ENCODE data around the gene ANKRD13A. TPM values are rescaled to one million over a fixed set of nuclear protein-coding genes. Genes with fewer than 3 reads are reported as not detected.
A peak's percentile ranks its signal among the peaks of the same experiment; 100 is the strongest.

The ANKRD13A gene
- total and polyA plus RNA-seq, 2 of the 13 experiments (the other 11 are each of a cell fraction or from before 2014, with no cell fraction given): 34.1 to 41.6 TPM

DNA sequence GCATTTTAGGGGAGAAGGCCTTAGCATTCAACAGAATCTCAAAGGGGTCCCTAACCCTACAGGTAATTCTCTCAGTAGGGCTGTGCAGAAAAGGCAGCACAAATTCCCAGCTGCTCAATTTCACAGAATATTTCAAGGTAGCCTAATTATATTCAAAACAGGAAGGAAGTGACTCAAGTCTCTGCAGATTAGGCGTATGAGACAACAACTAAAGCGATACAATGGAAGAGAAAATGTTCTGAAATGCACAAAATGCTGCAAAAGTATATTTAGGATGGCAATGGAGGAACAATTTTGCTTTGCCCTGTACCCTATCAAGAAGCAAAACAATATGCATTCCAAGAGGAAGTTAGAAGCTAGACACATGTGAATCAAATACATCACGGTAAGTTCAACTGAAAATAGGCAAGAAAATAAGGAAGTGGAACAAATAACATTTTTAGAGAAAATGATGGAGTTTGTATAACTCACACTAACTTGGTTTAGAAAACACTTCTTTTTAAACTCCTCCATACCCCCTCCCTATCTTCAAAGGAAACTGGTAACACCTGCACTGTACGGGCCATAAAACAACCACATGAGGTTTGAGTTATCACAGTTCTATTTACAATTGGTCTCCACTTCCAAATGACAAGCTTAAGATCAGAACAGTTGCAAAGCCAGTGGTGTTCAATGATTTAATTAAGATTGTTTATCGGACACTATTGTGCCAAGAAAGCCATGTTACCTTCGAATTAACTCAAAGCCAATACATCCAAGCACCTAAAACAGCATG is 4.6 kb upstream of the ANKRD13A start:
- Histone ChIP-seq H3K4me3 (replicated peaks in 1 of 3; ENCODE audit: insufficient read depth in 1 of 3, low read depth in 2 of 3, low read length in 3 of 3) (peak overlapping the region; percentile 93 to 97 (median 94); a peak in 5 of 6 replicates), H2AFZ (ENCODE audit: low read length) (no peak overlapping the region), H3K9me3 (ENCODE audit: low read length) (no peaks in the 10 kb centered on the region), H3K27ac (ENCODE audit: extremely low read length, insufficient read depth, low read length) (no peak overlapping the region), H4K20me1 (ENCODE audit: insufficient read depth, low read length) (peaks cover 6% of the 10 kb centered on the region; the same call in 1 of the 2 replicates), H3K27me3 (ENCODE audit: control insufficient read depth in 1 of 2, insufficient read depth in 2 of 2, low read length in 2 of 2) (no peaks in the 10 kb centered on the region; a peak in 1 of 5 replicates), H3K79me2 (ENCODE audit: insufficient read depth, low read length) (peaks cover 37% of the 10 kb centered on the region), H3K36me3 (replicated peaks in 1 of 2; ENCODE audit: control insufficient read depth in 1 of 2, insufficient read depth in 2 of 2, low read length in 2 of 2) (peaks cover 0 to 20% of the 10 kb centered on the region in 2 experiments; a peak in 4 of 5 replicates), H3K9ac (ENCODE audit: insufficient read depth, low read depth, low read length) (peak overlapping the region; percentile 90), H3K4me1 (ENCODE audit: insufficient read depth, low read length) (peaks cover 58% of the 10 kb centered on the region), H3K4me2 (ENCODE audit: low read depth, low read length) (peak overlapping the region; percentile 93)
- in situ Hi-C loops (cut with HindIII; ENCODE audit: extremely low pct_ligation_motif_present, low pct_unique_long_range_greater_than_20kb): no loop called here
- FAIRE-seq: no peak
- TSS peak; percentile 48 for BruUV-seq (replicated peaks)
- WGBS (ENCODE audit: low lambda C conversion rate): 59% methylated on average over 6 of the region's 6 CpGs
- ChIA-PET CTCF (ENCODE audit: low intra/inter-chr PET ratio, low total read pairs) (no interaction called here), POLR2A (no interaction called here)
- intact Hi-C loops (cut with micrococcal nuclease; ENCODE audit: unreplicated experiment): loop anchor here (5.0 kb wide), 1 partner anchor 47 kb away; no protein-coding TSS in a partner anchor
- DNase-seq (ENCODE audit: low spot score): no peak
- no peak for ATAC-seq
- no peak for TF ChIP-seq ZIK1 (CRISPR knock-in tag; IDR thresholded peaks at IDR 0.05; ENCODE audit: borderline replicate concordance, low read depth)
- TF ChIP-seq, protein P1, sequence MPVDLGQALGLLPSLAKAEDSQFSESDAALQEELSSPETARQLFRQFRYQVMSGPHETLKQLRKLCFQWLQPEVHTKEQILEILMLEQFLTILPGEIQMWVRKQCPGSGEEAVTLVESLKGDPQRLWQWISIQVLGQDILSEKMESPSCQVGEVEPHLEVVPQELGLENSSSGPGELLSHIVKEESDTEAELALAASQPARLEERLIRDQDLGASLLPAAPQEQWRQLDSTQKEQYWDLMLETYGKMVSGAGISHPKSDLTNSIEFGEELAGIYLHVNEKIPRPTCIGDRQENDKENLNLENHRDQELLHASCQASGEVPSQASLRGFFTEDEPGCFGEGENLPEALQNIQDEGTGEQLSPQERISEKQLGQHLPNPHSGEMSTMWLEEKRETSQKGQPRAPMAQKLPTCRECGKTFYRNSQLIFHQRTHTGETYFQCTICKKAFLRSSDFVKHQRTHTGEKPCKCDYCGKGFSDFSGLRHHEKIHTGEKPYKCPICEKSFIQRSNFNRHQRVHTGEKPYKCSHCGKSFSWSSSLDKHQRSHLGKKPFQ (CRISPR knock-in tag; IDR thresholded peaks at IDR 0.05; ENCODE audit: insufficient replicate concordance): no peak
- TF ChIP-seq, protein P2, sequence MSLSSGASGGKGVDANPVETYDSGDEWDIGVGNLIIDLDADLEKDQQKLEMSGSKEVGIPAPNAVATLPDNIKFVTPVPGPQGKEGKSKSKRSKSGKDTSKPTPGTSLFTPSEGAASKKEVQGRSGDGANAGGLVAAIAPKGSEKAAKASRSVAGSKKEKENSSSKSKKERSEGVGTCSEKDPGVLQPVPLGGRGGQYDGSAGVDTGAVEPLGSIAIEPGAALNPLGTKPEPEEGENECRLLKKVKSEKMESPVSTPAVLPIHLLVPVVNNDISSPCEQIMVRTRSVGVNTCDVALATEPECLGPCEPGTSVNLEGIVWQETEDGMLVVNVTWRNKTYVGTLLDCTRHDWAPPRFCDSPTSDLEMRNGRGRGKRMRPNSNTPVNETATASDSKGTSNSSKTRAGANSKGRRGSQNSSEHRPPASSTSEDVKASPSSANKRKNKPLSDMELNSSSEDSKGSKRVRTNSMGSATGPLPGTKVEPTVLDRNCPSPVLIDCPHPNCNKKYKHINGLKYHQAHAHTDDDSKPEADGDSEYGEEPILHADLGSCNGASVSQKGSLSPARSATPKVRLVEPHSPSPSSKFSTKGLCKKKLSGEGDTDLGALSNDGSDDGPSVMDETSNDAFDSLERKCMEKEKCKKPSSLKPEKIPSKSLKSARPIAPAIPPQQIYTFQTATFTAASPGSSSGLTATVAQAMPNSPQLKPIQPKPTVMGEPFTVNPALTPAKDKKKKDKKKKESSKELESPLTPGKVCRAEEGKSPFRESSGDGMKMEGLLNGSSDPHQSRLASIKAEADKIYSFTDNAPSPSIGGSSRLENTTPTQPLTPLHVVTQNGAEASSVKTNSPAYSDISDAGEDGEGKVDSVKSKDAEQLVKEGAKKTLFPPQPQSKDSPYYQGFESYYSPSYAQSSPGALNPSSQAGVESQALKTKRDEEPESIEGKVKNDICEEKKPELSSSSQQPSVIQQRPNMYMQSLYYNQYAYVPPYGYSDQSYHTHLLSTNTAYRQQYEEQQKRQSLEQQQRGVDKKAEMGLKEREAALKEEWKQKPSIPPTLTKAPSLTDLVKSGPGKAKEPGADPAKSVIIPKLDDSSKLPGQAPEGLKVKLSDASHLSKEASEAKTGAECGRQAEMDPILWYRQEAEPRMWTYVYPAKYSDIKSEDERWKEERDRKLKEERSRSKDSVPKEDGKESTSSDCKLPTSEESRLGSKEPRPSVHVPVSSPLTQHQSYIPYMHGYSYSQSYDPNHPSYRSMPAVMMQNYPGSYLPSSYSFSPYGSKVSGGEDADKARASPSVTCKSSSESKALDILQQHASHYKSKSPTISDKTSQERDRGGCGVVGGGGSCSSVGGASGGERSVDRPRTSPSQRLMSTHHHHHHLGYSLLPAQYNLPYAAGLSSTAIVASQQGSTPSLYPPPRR (CRISPR knock-in tag; IDR thresholded peaks at IDR 0.05; ENCODE audit: borderline replicate concordance): no peak
- TF ChIP-seq HOXD1 (CRISPR knock-in tag; IDR thresholded peaks at IDR 0.05): no peak
- TF ChIP-seq U2AF1 (optimal IDR thresholded peaks at IDR 0.05; ENCODE audit: low read depth, low read length): no peak
- TF ChIP-seq HOXA7 (CRISPR knock-in tag; IDR thresholded peaks at IDR 0.05): no peak
- TF ChIP-seq NFRKB (IDR thresholded peaks at IDR 0.05): no peak
- TF ChIP-seq ZNF772 (CRISPR knock-in tag; IDR thresholded peaks at IDR 0.05): no peak
- TF ChIP-seq, protein P3, sequence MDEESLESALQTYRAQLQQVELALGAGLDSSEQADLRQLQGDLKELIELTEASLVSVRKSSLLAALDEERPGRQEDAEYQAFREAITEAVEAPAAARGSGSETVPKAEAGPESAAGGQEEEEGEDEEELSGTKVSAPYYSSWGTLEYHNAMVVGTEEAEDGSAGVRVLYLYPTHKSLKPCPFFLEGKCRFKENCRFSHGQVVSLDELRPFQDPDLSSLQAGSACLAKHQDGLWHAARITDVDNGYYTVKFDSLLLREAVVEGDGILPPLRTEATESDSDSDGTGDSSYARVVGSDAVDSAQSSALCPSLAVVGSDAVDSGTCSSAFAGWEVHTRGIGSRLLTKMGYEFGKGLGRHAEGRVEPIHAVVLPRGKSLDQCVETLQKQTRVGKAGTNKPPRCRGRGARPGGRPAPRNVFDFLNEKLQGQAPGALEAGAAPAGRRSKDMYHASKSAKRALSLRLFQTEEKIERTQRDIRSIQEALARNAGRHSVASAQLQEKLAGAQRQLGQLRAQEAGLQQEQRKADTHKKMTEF (CRISPR knock-in tag; IDR thresholded peaks at IDR 0.05): no peak
- TF ChIP-seq, protein P4, sequence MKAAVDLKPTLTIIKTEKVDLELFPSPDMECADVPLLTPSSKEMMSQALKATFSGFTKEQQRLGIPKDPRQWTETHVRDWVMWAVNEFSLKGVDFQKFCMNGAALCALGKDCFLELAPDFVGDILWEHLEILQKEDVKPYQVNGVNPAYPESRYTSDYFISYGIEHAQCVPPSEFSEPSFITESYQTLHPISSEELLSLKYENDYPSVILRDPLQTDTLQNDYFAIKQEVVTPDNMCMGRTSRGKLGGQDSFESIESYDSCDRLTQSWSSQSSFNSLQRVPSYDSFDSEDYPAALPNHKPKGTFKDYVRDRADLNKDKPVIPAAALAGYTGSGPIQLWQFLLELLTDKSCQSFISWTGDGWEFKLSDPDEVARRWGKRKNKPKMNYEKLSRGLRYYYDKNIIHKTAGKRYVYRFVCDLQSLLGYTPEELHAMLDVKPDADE (CRISPR knock-in tag; IDR thresholded peaks at IDR 0.05): no peak
- no peak for TF ChIP-seq NFKBIZ (CRISPR knock-in tag; IDR thresholded peaks at IDR 0.05)
- TF ChIP-seq, protein P5, sequence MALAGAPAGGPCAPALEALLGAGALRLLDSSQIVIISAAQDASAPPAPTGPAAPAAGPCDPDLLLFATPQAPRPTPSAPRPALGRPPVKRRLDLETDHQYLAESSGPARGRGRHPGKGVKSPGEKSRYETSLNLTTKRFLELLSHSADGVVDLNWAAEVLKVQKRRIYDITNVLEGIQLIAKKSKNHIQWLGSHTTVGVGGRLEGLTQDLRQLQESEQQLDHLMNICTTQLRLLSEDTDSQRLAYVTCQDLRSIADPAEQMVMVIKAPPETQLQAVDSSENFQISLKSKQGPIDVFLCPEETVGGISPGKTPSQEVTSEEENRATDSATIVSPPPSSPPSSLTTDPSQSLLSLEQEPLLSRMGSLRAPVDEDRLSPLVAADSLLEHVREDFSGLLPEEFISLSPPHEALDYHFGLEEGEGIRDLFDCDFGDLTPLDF (CRISPR knock-in tag; IDR thresholded peaks at IDR 0.05): no peak
- TF ChIP-seq ZNF335 (CRISPR knock-in tag; IDR thresholded peaks at IDR 0.05): no peak

Measured in HepG2 (cell line).